GM18868 (cell line): ENCODE measurements around the gene PDE4D.
A peak's percentile ranks its signal among the peaks of the same experiment; 100 is the strongest.

ENCODE experiments used
- ATAC-seq: cut with Tn5 transposase; IDR thresholded peaks from one replicate; pipeline ENCODE4 v1.9.1; 2021; ENCODE audit warnings: mild to moderate bottlenecking, moderate library complexity; ENCODE audit not compliant: unreplicated experiment

Gene PDE4D

DNA sequence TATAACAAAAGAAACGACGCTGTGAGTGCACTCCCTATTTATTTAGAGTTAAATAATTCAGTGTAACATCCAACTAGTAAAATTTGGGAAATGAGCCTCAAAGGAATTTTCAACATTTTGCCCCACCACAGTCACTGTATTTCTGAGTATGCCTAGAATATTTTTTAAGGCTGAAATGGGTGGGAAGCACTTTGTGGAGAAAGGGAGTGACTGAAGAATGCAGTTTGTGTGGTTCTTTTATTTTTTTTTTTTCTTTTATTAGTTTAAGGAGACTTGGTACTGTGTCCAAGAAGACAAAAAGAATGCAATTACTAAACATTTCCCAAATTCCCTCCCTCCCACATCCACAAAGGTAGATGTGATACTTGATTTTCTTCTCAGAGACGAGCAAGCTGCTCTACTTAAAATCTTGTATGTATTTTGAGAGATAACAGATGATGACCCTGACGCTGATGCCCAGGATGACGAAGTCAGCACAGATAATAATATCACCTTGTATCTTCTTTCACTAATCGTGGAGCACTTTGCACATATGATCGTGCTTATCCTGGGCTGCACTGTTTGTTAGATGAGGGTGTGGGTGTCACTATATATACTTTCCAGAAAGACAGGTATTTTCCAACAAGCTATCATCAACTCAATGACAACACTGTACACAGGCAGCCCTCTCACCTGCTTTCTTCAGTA is 724.3 kb downstream of the PDE4D start:
- no peak for ATAC-seq

DNA sequence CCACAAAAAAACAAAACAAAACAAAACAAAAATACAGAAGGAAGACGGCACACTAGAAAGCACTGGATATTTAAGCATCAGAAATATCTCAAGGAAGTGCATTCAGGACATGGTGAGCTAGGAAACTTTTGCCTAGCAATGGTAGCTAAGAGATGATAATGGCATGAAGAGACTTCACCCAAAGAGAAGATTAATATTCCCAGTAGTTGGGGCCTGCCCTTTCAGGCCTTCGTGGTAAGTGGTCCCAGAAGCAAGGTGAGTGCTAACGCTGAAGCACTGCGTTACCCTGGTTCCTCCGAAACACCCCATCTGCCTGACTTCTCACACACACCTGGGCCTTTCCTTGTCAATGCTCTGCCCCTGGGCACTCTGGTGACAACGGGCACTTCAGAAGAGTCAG is 725.5 kb downstream of the PDE4D start:
- no peak for ATAC-seq

DNA sequence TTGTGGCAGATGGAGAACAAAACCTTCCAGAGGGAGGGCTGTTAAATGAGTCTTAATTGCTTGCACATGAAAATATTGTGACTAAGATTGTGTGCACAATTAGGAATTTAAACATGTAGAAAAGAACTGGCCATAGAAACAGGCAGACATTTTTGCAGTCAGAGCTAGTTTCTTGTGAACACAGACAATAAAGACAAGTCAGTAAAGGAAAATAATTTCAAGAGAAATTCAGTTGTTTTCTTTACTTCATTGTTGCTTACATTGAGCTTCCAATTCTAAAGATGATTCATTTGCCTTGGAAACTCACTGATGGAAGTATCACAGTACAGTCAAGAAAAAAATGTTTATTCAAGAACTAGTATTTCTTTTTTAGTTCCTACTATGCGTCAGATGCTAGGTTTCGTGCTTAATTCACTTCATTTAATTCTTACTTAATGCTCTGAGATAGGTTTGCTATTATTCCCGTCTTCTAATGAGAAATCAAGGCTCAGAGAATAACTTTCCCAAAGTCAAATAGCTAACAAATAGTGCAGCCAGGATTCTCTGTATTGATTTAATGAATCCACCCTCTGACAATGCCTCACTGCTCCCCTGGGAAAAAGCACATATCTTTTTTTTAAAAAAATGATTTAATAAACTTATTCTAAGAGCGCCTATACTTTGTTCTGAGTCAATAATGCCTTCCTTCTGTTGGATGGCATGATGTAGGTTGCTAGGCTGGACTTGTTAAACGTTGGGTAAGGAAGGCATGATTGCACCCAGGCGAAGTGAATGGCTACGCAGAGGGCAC is 729.3 kb downstream of the PDE4D start:
- ATAC-seq, result no peak

DNA sequence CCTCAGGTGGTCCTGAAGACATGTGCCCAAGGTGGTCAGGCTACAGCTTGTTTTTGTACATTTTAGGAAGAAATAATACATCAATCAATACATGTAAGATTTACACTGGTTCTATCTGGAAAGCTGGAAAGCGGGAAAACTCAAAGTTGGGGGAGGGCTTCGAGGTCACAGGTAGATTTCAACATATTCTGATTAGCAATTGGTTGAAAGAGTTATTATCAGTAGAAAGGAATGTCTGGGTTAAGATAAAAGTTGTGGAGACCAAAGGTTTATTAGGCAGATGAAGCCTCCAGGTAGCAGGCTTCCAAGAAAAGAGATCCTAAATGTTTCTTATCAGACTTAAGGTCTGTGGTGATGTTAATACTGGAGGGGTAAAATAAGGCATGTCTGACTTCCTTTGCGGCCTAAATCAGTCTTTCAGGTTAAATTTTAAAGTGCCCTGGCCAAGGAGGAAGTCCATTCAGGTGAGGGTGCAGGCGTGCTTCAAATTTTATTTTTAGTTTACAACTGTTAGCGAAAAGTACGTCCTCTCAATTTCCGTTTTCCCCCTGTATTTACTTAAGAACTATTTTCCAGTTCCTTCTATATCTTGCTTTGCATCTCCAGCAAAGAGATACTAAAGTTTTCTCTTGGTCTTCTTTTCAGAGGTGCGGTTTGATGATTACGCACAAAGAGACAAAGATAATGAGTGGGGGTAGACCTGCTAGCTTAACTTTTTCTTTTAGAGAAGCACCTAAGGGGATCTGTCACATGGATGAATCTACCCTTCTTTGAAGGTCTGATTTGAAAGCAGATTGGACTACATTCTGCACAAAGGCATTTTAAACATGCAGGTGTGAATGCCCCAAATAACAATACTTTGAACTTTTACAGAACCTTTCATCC is 732.1 kb downstream of the PDE4D start:
- ATAC-seq, result no peak

DNA sequence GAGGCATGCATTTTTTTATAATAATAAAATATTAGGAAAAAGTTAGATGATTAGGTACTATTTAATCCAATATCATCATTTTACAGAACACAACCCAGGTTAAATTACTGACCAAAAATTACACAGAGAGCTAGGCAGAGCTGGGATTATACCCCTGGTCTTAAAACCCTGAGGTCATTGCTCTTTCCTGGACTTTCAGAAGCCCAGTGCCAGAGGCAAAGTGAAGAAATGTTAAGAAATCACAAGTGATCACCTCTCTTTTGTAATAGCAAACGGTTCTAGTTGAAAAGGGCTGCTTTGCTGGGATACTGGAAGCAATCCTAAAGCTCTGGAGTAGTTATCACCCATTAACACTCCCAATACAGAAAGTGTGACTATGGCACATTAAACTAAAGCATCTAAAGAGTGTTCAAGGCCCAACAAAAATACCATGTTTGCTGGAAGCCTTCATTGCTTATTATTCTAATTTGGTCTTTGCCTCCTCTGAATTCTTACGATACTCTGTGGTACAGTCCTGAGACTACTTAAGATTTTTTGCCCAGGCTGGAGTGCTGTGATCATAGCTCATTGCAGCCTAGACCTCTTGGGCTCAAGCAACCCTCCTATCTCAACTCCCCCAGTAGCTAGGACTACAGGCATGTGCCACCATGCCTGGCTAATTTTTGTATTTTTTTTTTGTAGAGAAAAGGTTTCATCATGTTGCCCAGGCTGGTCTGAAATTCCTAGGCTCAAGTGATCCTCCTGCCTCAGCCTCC is 734.7 kb downstream of the PDE4D start:
- ATAC-seq, result no peak

DNA sequence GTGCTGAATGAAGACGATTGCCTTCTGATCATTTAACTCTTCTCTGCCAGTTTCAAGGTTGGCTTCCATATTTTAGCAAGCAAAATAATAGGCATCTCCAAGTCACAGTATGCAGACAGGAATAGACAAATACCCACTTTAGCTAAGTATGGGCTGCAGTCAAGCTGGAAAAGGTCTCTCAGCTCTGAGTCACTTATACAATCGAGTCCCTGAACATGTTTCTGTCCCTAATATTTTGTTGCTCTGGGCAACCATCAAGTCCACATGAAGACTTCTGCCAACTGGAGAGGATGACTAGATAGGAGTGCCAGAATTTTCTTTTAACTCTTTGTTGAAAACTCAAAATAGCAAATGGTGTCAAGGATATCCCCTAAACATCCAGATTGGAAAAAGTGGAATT is 735.4 kb downstream of the PDE4D start:
- ATAC-seq, result no peak

DNA sequence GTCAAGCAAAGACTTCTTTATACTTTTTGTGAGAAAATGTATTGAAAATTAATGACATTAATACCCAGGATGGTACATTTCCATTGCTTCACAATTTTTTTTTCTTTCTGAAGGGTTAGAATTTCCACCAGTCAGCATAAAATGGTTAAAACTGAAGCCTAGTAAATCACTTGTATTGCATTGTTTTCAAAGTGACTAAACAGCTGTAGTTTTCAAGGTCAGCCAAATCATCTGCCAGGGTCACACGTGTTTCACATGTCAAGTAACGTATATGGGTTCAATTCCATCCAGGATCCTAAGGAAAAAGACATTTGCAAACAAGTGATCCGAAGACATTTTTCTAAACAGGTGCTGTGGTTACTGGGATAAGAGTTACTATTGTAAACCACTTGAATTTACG is 736.5 kb downstream of the PDE4D start:
- no peak for ATAC-seq

DNA sequence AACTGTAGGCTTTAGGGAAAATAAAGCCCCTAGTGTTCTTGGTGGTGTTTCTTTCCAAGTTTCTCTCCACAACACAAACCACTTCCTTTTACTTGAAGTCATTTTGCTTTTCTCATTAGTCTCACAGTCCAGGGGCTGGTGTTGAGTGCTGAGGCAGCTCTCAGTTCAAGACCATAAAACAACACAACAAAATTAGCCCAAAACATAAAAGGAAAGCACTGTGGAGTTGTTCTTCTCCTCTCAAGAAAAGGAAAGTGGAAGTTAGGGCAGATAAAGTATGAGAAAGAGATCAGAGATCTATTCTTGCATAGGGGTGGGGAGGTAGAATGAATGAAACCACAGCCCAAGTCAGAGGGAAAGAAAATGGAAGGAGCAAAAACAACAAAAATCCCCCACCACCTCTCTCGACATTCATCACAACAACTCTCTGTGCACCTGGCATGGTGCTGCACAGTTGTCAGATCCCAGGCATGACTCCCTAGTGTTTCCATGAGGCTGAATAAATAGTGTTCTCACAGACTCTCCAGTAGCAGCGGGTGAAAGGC is 740.8 kb downstream of the PDE4D start:
- peak; percentile 55 for ATAC-seq

DNA sequence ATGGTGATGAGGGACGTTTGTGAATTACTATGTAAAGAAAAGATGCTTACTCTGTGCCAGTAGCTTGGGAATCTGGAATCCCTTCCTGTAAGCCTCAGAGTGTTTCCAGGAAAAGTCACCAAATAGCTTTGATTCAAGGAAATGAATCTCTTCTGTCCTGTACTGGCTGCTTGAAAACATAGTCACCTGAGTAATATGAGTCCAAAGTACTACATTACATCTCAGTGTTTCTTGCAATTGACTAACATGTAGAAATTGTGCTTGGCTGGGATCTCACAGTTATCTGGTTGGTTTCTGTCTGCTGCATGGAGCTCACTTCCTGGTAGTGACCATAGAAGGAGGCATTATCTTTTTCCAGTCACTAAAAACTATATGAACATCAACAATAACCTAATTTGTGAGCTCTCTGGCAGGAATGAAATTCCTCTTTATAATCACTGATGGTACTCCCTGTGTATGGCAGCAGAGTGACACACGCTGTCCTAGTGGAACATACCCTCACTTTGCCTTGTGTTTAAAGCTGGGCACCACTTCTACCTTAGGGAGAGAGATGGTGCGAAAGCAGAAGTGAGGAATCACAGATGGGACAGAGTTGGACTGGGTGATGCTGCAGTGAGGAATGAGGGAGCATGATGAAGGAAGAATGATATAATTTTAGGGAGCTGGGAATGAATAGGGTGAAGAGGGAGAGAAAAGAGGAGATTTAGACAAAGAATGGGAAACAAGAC is 742.2 kb downstream of the PDE4D start:
- ATAC-seq, result no peak

DNA sequence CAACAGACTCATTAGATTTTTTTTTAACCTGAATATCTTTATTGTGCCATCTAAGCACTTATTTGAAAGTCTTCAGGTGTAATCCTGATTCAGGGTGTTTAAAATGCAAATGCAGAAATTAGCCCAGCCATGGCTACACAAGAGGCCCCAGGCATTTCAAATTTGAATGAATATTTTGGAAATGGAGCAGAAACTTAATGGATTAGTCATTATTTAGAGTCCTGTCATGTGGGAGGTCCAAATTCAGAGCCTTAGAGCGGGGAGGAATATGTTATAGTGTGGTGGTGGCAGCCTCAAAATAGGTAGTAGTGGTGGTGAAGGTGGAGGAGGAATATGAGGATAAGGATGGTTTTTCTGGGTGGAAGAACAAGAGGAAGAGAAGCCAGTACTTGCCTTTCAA is 743.7 kb downstream of the PDE4D start:
- ATAC-seq, result no peak

DNA sequence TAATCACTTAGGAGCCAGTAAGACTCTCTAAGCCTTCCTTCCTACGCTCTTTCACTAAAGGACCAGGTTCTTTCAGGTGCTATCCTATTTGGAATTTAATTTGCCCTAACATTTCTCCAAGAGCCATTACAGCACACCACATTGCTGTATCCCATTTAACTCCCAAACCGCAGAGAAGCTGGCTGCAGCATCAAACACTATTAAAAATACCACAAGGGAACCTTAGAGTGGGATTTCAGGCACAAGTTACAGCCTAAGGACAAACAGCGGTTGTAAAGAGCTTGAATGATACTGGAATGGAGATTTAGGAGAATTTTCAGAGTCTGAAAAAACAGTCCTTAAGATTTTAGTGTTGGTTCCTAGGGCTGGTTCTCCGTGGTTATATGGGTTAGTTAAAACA is 744.3 kb downstream of the PDE4D start:
- ATAC-seq, result no peak

DNA sequence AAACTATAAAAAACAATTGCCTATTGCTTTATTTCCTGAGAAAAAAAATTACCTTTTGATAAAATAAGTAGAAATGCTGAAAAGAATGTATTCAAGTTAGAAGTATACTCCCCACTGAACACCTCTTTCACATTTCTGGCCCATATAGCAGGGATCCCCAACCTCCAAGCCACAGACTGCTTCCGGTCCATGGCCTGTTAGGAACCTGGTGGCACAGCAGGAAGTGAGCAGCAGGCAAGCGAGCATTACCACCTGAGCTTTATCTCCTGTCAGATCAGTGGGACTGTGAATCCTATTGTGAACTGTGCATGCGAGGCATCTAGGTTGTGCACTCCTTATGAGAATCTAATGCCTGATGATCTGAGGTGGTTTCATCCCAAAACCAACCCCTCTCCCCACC is 746.8 kb downstream of the PDE4D start:
- no peak for ATAC-seq

DNA sequence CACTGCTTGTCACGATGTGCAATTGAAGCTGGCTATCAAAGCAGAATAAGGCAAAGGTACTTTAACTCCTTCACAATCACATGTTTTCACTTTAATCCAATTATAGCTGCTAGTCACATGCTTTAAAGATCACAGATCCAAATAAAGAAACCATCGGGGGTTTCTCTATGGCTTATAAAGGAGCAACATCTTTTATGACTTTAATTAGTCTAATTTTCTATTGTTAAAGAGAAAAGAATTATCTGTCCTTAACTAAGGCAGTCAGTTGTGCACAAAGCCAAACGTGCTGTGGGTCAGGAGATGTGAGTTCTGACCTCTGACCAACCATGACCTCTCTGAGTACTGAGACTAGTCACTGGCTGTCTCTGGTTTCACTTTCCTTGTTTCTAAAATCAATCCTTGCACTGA is 749.6 kb downstream of the PDE4D start:
- ATAC-seq, result peak; percentile 77

DNA sequence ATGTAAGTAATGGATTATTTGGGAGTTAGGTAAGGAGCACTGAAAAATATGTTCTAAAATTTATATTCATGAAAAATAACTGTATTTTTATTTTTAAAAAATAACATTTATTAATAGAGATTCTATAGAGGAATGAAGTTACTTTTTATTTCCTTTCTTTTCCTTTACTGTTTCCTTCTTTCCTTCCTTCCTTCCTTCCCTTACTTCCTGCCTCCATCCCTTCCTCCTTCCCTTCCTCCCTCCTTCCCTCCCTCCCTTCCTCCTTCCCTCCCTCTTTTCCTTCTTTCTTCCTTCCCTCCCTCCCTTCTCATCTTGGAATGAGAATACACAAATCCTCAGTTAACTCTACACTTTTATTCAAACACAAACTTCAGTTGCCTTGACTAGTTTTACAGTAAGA is 750.6 kb downstream of the PDE4D start:
- no peak for ATAC-seq

DNA sequence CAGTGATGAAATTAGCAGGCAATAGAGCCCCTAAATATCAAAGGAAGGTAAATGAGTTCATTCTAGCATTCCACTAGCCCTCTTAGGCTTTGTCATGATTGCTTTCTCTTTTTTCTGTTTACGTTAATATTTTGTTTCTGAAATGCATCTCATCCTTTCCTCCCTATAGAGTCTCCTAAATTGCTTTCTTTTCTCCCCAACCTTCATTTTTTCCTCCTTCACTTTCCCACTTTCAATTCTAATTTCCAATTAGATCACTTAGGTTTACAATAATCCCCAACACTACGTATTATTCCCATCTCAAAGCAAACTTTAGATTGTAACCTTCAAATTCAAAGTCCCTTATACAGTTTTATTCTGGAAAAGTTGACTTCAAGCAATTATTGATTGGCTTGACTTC is 751.4 kb downstream of the PDE4D start:
- ATAC-seq, result no peak

DNA sequence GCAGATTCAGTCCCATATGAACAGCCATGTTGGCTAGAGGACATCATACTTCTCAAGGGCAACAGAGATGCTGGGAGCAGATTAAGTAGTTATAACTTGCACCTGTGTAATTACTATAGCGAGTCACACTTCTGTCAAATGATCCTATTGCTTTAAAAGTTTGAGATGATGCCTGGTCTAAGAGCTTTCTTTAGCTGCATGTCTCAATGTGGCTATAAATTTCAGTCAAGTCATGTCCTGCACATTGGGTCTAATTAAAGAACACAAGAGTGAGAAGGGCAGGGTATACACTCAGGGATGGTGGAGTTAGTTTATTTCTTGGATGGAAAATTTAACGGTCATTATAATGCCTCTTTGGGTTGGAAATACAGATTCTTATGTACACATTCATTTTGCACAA is 753.4 kb downstream of the PDE4D start:
- no peak for ATAC-seq

DNA sequence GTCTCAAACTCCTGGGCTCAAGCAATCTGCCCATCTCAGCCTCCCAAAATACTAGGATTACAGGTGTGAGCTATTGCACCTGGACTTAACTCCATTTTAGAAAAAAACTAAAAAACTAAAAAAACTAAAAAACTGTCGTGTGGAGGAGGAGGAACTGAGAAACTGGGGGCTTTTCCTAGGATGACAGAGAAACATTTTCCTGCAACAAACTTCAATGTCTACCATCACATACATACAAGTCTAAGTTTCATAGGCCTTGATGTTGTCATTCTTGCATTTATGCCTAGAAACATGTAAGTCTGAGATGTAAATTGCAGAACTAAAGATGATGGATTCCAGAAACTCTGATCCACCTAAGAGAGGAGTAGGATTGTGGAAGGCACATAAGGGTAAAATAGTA is 753.8 kb downstream of the PDE4D start:
- ATAC-seq, result peak; percentile 68

DNA sequence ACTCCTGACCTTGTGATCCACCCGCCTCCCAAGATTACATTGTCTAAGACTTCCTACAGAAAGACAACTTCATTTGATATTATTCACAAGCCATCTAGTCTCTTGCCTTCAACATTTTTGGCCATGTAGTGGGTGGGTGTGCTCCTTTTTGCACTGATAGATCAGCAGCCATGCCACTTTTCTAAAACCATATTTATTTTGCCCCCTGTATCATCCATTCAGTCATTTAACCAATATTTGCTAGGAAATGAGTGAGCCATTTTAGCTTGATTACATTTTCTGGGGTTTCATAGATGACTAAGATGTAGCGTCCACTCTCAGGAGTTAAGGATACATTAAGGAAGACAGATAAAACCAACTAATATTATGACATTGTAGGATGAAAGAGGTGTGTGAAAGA is 755.0 kb downstream of the PDE4D start:
- ATAC-seq, result no peak

DNA sequence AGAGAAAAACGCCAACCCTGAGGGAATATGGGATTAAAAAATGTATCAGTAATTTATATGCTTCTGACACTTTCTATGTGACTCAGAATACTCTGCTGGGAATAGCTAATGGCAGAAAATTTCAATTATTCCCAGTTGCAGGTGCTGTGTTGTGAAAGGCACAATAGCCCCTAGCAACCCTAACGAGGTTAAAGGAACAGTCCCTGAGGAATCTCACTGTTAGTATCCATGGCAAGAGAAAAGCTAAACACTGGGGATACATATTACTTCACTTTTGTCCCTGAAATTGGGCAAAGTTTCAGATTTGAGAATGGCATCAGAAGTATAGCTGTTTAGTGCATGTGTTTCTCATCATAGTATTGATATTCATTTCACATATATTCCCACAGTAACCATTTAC is 755.7 kb downstream of the PDE4D start:
- ATAC-seq, result no peak

DNA sequence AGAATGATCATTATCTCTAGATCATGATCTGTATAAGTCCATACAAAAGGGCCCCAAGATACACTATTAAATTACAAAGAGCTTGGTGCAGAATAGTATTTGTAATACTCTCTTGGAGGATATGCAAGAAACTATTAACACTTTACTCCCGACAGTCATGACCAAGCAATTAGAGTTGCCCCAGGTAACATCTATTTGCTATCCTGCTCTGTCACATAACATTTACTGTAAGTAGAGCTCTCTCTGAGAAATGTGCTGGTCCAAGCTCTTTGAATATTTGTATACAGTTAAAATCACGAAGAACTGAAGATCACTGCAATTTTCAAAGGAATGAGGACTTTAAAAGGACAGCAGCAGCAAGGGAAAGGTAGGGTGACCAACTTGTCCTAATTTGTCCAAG is 757.0 kb downstream of the PDE4D start:
- no peak for ATAC-seq
